Measurements from ENCODE around the gene C1orf115. TPM values are rescaled to one million over a fixed set of nuclear protein-coding genes. Genes with fewer than 3 reads are reported as not detected.
A peak's percentile ranks its signal among the peaks of the same experiment; 100 is the strongest.

The C1orf115 gene
- total RNA-seq, 4 donors from 2014 or later, result 10.8 to 24.0 (median 12.4) TPM

DNA sequence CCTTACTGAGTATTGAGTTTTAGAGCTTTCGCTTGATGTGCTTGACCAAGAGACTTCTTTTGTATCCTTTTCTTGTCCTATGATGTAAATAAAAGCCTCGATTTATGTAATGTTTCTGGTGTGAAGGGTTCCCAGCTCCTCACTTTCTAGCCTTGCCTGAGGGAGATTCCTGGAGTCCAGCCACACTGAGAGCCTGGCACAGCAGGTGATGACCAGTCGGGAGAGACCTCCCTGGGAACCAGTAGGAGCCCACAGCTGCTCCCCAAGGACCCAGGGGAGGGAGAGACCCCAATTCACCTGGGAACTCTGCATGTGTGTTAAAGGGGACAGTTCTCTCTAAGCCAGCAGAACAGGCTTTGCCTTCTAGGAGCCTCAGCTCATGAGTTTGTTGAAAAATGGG is 8.9 kb downstream of the C1orf115 start:
- TF ChIP-seq POLR2A (IDR thresholded peaks at IDR 0.05; ENCODE audit: low read depth), result no peak
- no peak for TF ChIP-seq POLR2AphosphoS5 (IDR thresholded peaks at IDR 0.05)
- TF ChIP-seq, protein P1, sequence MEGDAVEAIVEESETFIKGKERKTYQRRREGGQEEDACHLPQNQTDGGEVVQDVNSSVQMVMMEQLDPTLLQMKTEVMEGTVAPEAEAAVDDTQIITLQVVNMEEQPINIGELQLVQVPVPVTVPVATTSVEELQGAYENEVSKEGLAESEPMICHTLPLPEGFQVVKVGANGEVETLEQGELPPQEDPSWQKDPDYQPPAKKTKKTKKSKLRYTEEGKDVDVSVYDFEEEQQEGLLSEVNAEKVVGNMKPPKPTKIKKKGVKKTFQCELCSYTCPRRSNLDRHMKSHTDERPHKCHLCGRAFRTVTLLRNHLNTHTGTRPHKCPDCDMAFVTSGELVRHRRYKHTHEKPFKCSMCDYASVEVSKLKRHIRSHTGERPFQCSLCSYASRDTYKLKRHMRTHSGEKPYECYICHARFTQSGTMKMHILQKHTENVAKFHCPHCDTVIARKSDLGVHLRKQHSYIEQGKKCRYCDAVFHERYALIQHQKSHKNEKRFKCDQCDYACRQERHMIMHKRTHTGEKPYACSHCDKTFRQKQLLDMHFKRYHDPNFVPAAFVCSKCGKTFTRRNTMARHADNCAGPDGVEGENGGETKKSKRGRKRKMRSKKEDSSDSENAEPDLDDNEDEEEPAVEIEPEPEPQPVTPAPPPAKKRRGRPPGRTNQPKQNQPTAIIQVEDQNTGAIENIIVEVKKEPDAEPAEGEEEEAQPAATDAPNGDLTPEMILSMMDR (IDR thresholded peaks at IDR 0.05), result no peak
- no peak for TF ChIP-seq EP300 (IDR thresholded peaks at IDR 0.05)
- no peaks in the 10 kb centered on the region for H3K27me3 ChIP-seq
- DNase-seq (ENCODE audit: extremely low spot score), result no peak
- peaks cover 0 to 18% (median 10%) of the 10 kb centered on the region in 4 donors for H3K4me1 ChIP-seq
- intact Hi-C loops (cut with DNase I), result no loop called here
- H3K4me3 ChIP-seq, result no peak overlapping the region
- no peak overlapping the region for H3K27ac ChIP-seq (replicated peaks in 1 of 4)
- 73% methylated on average over 3 of the region's 3 CpGs for WGBS
- H3K9me3 ChIP-seq, result no peaks in the 10 kb centered on the region
- peaks cover 0 to 17% (median 13%) of the 10 kb centered on the region in 4 donors for H3K36me3 ChIP-seq

DNA sequence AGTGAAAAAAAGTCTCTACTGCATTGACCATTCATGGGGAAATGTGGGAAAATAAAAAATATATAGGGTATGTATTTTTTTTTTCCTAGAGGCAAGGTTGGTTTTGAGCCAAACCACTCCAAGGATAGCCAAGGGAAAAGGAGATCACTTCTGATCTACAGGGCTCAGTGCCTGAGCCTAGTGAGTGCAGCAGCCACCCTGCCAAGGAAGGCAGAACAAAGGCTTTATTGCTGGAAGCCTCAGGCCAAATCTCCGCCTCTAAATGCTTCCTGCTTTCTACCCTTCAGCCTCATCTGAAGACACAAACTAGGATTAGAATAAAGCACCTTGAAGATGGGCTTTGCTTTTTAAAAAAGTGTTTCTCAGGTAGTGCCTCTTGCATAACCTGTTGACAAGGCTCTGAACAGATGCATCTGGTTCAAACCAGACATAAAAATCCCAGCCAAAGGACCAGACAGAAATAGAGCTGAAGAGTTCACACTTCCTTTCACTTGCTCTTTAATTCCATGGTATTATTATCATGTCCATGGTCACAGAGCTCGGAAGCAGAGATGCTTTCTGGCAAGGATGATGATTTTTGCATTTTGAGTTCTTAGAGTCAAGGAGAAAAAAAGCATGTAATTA is 10.5 kb downstream of the C1orf115 start:
- Histone ChIP-seq H3K4me1 (peaks cover 0 to 18% (median 10%) of the 10 kb centered on the region in 4 donors), H3K9me3 (no peaks in the 10 kb centered on the region), H3K27me3 (no peaks in the 10 kb centered on the region), H3K27ac (replicated peaks in 1 of 4) (no peak overlapping the region), H3K4me3 (no peak overlapping the region), H3K36me3 (peaks cover 0 to 17% (median 13%) of the 10 kb centered on the region in 4 donors)
- WGBS, result 56% methylated on average over 2 of the region's 2 CpGs
- DNase-seq (ENCODE audit: extremely low spot score), result peak; percentile 31
- TF ChIP-seq, protein P1 (IDR thresholded peaks at IDR 0.05), result no peak
- TF ChIP-seq EP300 (IDR thresholded peaks at IDR 0.05) (no peak), POLR2AphosphoS5 (IDR thresholded peaks at IDR 0.05) (no peak), POLR2A (IDR thresholded peaks at IDR 0.05; ENCODE audit: low read depth) (no peak)
- intact Hi-C loops (cut with DNase I), result no loop called here

DNA sequence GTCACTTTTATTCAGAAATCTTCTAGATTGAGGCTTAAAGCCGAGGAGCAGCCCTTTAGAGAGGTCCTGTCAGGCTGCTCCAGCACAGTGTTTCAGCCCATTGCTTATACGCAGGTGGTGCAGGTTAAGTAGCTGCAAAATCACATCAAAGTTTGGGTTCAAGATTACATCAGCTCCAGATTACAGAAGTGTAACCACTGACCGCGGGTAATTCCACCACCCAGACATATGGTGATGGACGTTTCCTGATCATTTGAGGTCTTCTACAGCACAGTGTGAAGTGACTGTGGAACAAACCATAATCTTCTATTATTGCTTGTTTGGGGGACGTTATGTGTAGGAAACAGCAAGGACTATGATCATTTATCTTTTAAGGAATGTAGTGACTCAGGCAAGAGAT is 11.8 kb downstream of the C1orf115 start:
- Histone ChIP-seq H3K9me3 (no peaks in the 10 kb centered on the region), H3K27me3 (no peaks in the 10 kb centered on the region), H3K4me3 (no peak overlapping the region), H3K27ac (replicated peaks in 1 of 4) (no peak overlapping the region), H3K36me3 (peaks cover 0 to 15% (median 11%) of the 10 kb centered on the region in 4 donors), H3K4me1 (peaks cover 0 to 18% (median 12%) of the 10 kb centered on the region in 4 donors)
- 87% methylated on average over 6 of the region's 6 CpGs for WGBS
- TF ChIP-seq POLR2AphosphoS5 (IDR thresholded peaks at IDR 0.05) (no peak), POLR2A (IDR thresholded peaks at IDR 0.05; ENCODE audit: low read depth) (no peak), EP300 (IDR thresholded peaks at IDR 0.05) (no peak)
- intact Hi-C loops (cut with DNase I), result no loop called here
- DNase-seq (ENCODE audit: extremely low spot score), result peak; percentile 26

DNA sequence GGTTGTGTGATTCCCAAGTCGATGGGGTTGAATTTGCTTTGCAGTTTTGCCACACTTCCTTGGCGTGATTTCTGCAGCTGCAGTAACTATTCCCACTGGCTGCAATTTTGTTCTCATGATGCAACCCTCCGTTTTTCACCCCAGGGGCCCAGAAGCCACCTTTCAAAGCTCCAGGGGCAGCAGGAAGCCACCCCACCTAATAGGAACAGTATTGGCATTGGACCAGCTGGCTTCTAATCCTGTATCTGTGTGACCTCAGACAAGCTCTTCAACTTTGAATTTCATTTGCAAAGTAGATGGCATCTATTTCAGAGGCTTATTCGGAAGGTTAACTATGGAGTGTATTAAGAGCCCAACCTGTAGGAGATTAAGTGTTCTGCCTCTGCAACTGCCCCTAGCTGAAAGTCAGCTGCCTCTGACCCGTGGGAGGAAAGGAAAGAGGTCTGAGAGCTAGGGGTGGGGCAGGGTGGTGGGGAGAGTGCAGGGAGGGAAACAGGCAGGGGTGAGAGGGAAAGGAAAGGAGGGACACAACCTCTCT is 12.6 kb downstream of the C1orf115 start:
- WGBS, result 42% methylated on average over 5 of the region's 5 CpGs
- Histone ChIP-seq H3K4me1 (peaks cover 0 to 18% (median 12%) of the 10 kb centered on the region in 4 donors), H3K9me3 (no peaks in the 10 kb centered on the region), H3K27ac (replicated peaks in 1 of 4) (no peak overlapping the region), H3K27me3 (no peaks in the 10 kb centered on the region), H3K36me3 (peaks cover 0 to 7% (median 3%) of the 10 kb centered on the region in 4 donors), H3K4me3 (no peak overlapping the region)
- intact Hi-C loops (cut with DNase I), result no loop called here
- DNase-seq (ENCODE audit: extremely low spot score), result peak; percentile 62
- TF ChIP-seq POLR2A (IDR thresholded peaks at IDR 0.05; ENCODE audit: low read depth) (no peak), POLR2AphosphoS5 (IDR thresholded peaks at IDR 0.05) (no peak), EP300 (IDR thresholded peaks at IDR 0.05) (no peak)
- TF ChIP-seq, protein P1 (IDR thresholded peaks at IDR 0.05), result no peak

DNA sequence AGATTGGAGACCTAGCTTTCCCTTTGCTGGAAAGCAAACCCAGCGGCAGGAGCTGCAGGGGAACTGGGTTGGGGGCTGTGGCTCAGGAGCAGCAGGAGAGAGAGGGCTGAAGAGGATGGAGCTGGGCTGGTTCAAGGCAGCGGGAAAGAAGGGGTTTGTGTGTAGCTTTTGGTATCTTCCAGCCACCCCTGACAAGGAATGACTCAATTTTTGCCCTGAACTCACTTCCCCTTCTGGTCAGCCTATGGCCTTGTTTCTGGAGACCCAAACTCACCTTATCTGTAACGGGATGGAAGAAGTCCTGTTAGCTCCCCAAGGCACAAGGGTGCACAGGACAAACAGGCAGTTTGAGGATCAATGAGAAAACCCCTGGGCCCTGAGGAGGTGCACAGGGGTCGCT is 13.1 kb downstream of the C1orf115 start:
- intact Hi-C loops (cut with DNase I), result no loop called here
- 85% methylated on average over 4 of the region's 4 CpGs for WGBS

More for the DNA sequence above, 13.1 kb downstream of the C1orf115 start:
- peaks cover 0 to 18% (median 12%) of the 10 kb centered on the region in 4 donors for H3K4me1 ChIP-seq
- H3K27ac ChIP-seq (replicated peaks in 1 of 4), result no peak overlapping the region
- H3K4me3 ChIP-seq, result no peak overlapping the region
- TF ChIP-seq POLR2A (IDR thresholded peaks at IDR 0.05; ENCODE audit: low read depth), result no peak
- TF ChIP-seq POLR2AphosphoS5 (IDR thresholded peaks at IDR 0.05), result no peak
- TF ChIP-seq, protein P1 (IDR thresholded peaks at IDR 0.05), result no peak
- no peak for TF ChIP-seq EP300 (IDR thresholded peaks at IDR 0.05)
- DNase-seq (ENCODE audit: extremely low spot score), result peak; percentile 55
- no peaks in the 10 kb centered on the region for H3K27me3 ChIP-seq
- no peaks in the 10 kb centered on the region for H3K9me3 ChIP-seq
- peaks cover 0 to 2% (median 0%) of the 10 kb centered on the region in 4 donors for H3K36me3 ChIP-seq

Measured in esophagus muscularis mucosa (tissue), 4 donors.